Endothelial cell of umbilical vein (primary cell): Measurements from ENCODE around the gene ALOX12. TPM values are rescaled to one million over a fixed set of nuclear protein-coding genes. Genes with fewer than 3 reads are reported as not detected.

Experiments used
- BruUV-seq: library from RNA; stranded (reverse); fragments of 400-500 nt; replicated peaks from 2 replicates; lab custom pipeline; 2021; lab: Mats Ljungman, UMichigan
- CTCF ChIA-PET: fragments of 300-600, 350-600 bp; sonication (Branson Sonifier 250); formaldehyde crosslinking; loops from one replicate; lab custom pipeline; 2021; ENCODE audit warnings: antibody characterized with exemption, inconsistent platforms; lab: Charles Lee
- POLR2A ChIA-PET: fragments of 300-600, 350-600 bp; sonication (Branson Sonifier 250); formaldehyde crosslinking; loops from one replicate; lab custom pipeline; 2021; ENCODE audit warnings: antibody characterized with exemption, inconsistent platforms; lab: Charles Lee
- DNase-seq: peaks from one replicate; pipeline ENCODE4 v3.0.0-alpha.2; 2011; ENCODE audit warnings: low read depth, low spot score
- FAIRE-seq: peaks from 2 replicates; lab custom pipeline; 2011; peaks lifted over from hg19 to GRCh38; lab: Jason Lieb, UNC
- H2AFZ ChIP-seq: 2 replicates; pipeline ENCODE4 v1.6.0; 2012; ENCODE audit warnings: low read depth, low read length, control low read depth, inconsistent platforms
- H3K27ac ChIP-seq: 2 replicates; pipeline ENCODE4 v1.5.1; 2011; ENCODE audit warnings: low read depth, mild to moderate bottlenecking, control low read depth, low read length, moderate library complexity; ENCODE audit not compliant: insufficient read depth
- H3K27me3 ChIP-seq, 2 experiments: 2 replicates each; pipeline versions ENCODE4 v1.6.0 to v1.6.1; 2011; ENCODE audit warnings: low read length in 2 of 2, mixed read lengths in 1 of 2; ENCODE audit not compliant: control insufficient read depth in 2 of 2, insufficient read depth in 2 of 2
- H3K36me3 ChIP-seq, 2 experiments: 2 replicates in 1 of 2; 3 replicates in 1 of 2; pipeline ENCODE4 v1.5.1; 2011; ENCODE audit warnings: low read length in 2 of 2, mild to moderate bottlenecking in 1 of 2, moderate library complexity in 1 of 2; ENCODE audit not compliant: control insufficient read depth in 2 of 2, insufficient read depth in 2 of 2; ENCODE audit errors: extremely low read depth in 1 of 2
- H3K4me1 ChIP-seq: 3 replicates; pipeline ENCODE4 v1.5.1; 2011; ENCODE audit warnings: mild to moderate bottlenecking, low read length; ENCODE audit not compliant: control insufficient read depth, insufficient read depth; ENCODE audit errors: extremely low read depth
- H3K4me2 ChIP-seq: 2 replicates; pipeline ENCODE4 v1.6.1; 2011; ENCODE audit warnings: low read length, control low read depth, mixed read lengths; ENCODE audit not compliant: insufficient read depth
- H3K4me3 ChIP-seq, 3 experiments: fragments of 200-600 bp in 1 of 3; sonication (generic), shearing (Covaris generic) in 1 of 3; replicated peaks in 1 of 3; 2 replicates each; pipeline ENCODE4 v1.5.1; 2011 to 2016; ENCODE audit warnings: control low read depth in 3 of 3, low read length in 3 of 3, mild to moderate bottlenecking in 2 of 3, inconsistent platforms in 1 of 3, low read depth in 1 of 3, moderate library complexity in 1 of 3; ENCODE audit not compliant: insufficient read depth in 1 of 3
- H3K79me2 ChIP-seq: 2 replicates; pipeline ENCODE4 v1.6.0; 2012; ENCODE audit warnings: low read length, inconsistent platforms; ENCODE audit not compliant: control insufficient read depth, insufficient read depth
- H3K9ac ChIP-seq: replicated peaks from 2 replicates; pipeline ENCODE3; 2011; ENCODE audit warnings: low read length, control low read depth; ENCODE audit not compliant: insufficient read depth; ENCODE audit errors: extremely low read depth
- H3K9me1 ChIP-seq: replicated peaks from 3 replicates; pipeline ENCODE4 v1.6.0; 2011; ENCODE audit warnings: mild to moderate bottlenecking, low read length; ENCODE audit not compliant: control insufficient read depth, insufficient read depth; ENCODE audit errors: extremely low read depth
- H3K9me3 ChIP-seq: replicated peaks from 2 replicates; pipeline ENCODE4 v1.5.1; 2012; ENCODE audit warnings: low read length, inconsistent platforms; ENCODE audit not compliant: control insufficient read depth, insufficient read depth
- H4K20me1 ChIP-seq: replicated peaks from 2 replicates; pipeline ENCODE3; 2011; ENCODE audit warnings: mild to moderate bottlenecking, low read length; ENCODE audit not compliant: control insufficient read depth, insufficient read depth; ENCODE audit errors: extremely low read depth
- CTCF ChIP-seq, 2 donors: IDR thresholded peaks; 1 replicate in 1 of 2; 2 replicates in 1 of 2; pipeline ENCODE4 v1.5.1; 2011; ENCODE audit warnings: low read length in 2 of 2, mild to moderate bottlenecking in 2 of 2, moderate library complexity in 2 of 2, control low read depth in 1 of 2, inconsistent platforms in 1 of 2, low read depth in 1 of 2; ENCODE audit not compliant: insufficient read depth in 1 of 2; ENCODE audit errors: extremely low read depth in 1 of 2
- EZH2 ChIP-seq: IDR thresholded peaks from 2 replicates; pipeline ENCODE4 v1.6.1; 2012; ENCODE audit warnings: borderline replicate concordance, low read depth, mild to moderate bottlenecking, moderate library complexity, low read length, inconsistent platforms; ENCODE audit not compliant: severe bottlenecking
- FOS ChIP-seq: IDR thresholded peaks from 2 replicates; pipeline ENCODE4 v1.6.1; 2011; ENCODE audit warnings: mild to moderate bottlenecking, low read length, moderate library complexity, borderline replicate concordance; ENCODE audit not compliant: insufficient read depth
- GATA2 ChIP-seq: IDR thresholded peaks from 2 replicates; pipeline ENCODE4 v1.7.0; 2011; ENCODE audit warnings: low read depth, mild to moderate bottlenecking, moderate library complexity, mixed read lengths, low read length; ENCODE audit not compliant: insufficient read length, insufficient read depth
- JUN ChIP-seq: IDR thresholded peaks from 2 replicates; pipeline ENCODE4 v1.6.1; 2011; ENCODE audit warnings: borderline replicate concordance, low read depth; ENCODE audit not compliant: insufficient read length, insufficient read depth
- MAX ChIP-seq: IDR thresholded peaks from 2 replicates; pipeline ENCODE4 v1.6.1; 2011; ENCODE audit not compliant: insufficient read depth, insufficient read length
- MYC ChIP-seq: IDR thresholded peaks from one replicate; pipeline ENCODE4 v1.6.1; 2011; ENCODE audit warnings: mild to moderate bottlenecking, low read depth, low read length
- POLR2A ChIP-seq: IDR thresholded peaks from 2 replicates; pipeline ENCODE4 v1.6.1; 2012; ENCODE audit warnings: low read depth, mild to moderate bottlenecking, control low read depth, low read length
- POLR2AphosphoS5 ChIP-seq: IDR thresholded peaks from 2 replicates; pipeline ENCODE4 v1.6.1; 2012; ENCODE audit warnings: low read depth, mild to moderate bottlenecking, control low read depth, low read length, moderate library complexity; ENCODE audit not compliant: insufficient read depth
- dilution Hi-C: fragments of 300-500 bp; cut with MboI; formaldehyde crosslinking; loops from one replicate; pipeline ENCODE4 v1.15.0; 2019; ENCODE audit warnings: low sequenced_read_pairs; ENCODE audit not compliant: extremely low pct_ligation_motif_present
- intact Hi-C: fragments of 100-400 bp; cut with micrococcal nuclease; formaldehyde crosslinking; loops from one replicate; pipeline ENCODE4 v1.10.0; 2022
- polyA plus RNA-seq, 4 experiments: library from polyadenylated mRNA; depleted of rRNA in 3 of 4; stranded (reverse) in 3 of 4; unstranded in 1 of 4; fragments of >200 nt; gene quantifications; 2 replicates each; pipeline versions ENCODE4 v1.2.1 to v1.2.3, GENCODE V29; 2011 to 2012; ENCODE audit warnings: missing spikeins in 1 of 4
- total RNA-seq: library from RNA; stranded (reverse); gene quantifications from 2 replicates; pipeline ENCODE4 v1.2.3, GENCODE V29; 2021

The ALOX12 gene
- total and polyA plus RNA-seq, 2 donors (not counting 3 experiments of a cell fraction or from before 2014, with no cell fraction given): not detected

GRCh38 chr17:7002288-7003047, 6.6 kb downstream of the ALOX12 start:
- BruUV-seq: no TSS peak
- H3K9me1 ChIP-seq: no peaks in the 10 kb centered on the region
- peaks cover 2% of the 10 kb centered on the region for H4K20me1 ChIP-seq
- no peak overlapping the region for H2AFZ ChIP-seq
- intact Hi-C loops: no loop called here
- no peaks in the 10 kb centered on the region for H3K4me1 ChIP-seq
- dilution Hi-C loops: no loop called here
- DNase-seq: no peak
- ChIA-PET POLR2A (no interaction called here), CTCF (interaction anchor here (0.6 to 5.8 kb wide), 4 partner anchors 9 to 92 kb away, joined by 3 to 100 read pairs (median 24); no protein-coding TSS in a partner anchor)
- no peak for FAIRE-seq
- no peaks in the 10 kb centered on the region for H3K27me3 ChIP-seq
- H3K27ac ChIP-seq: no peak overlapping the region
- no peak overlapping the region for H3K4me2 ChIP-seq
- H3K9ac ChIP-seq: no peak overlapping the region
- peaks cover 16 to 24% of the 10 kb centered on the region in 2 experiments for H3K36me3 ChIP-seq
- H3K79me2 ChIP-seq: peaks cover 8% of the 10 kb centered on the region
- H3K4me3 ChIP-seq: no peak overlapping the region
- H3K9me3 ChIP-seq: no peaks in the 10 kb centered on the region
- TF ChIP-seq MYC (no peak), FOS (no peak), CTCF (IDR thresholded peaks at IDR 0.05; ENCODE audit: extremely low read depth in 1 of 2, insufficient read depth in 1 of 2, low read depth in 1 of 2, low read length in 2 of 2) (no peak), POLR2A (no peak), EZH2 (no peak), GATA2 (no peak), MAX (no peak), JUN (no peak), POLR2AphosphoS5 (no peak)
